Vagina (tissue), 2 donors: ENCODE results near the gene AKAP13. TPM values are rescaled to one million over a fixed set of nuclear protein-coding genes. Genes with fewer than 3 reads are reported as not detected.

ENCODE experiments used
- DNase-seq, 2 donors: peaks; one replicate each; pipeline ENCODE4 v3.0.0-alpha.2; 2017; ENCODE audit errors: extremely low spot score in 2 of 2
- H3K27ac ChIP-seq: fragments of 200-600 bp; sonication (generic); one replicate; pipeline ENCODE4 v1.5.1; 2019
- H3K27me3 ChIP-seq: fragments of 200-600 bp; sonication (generic); one replicate; pipeline ENCODE4 v1.5.1; 2019
- H3K36me3 ChIP-seq, 2 donors: fragments of 200-600 bp; sonication (generic); one replicate each; pipeline ENCODE4 v1.5.1; 2017 to 2019
- H3K4me1 ChIP-seq: fragments of 200-600 bp; sonication (generic); one replicate; pipeline ENCODE4 v1.5.1; 2019
- H3K4me3 ChIP-seq, 2 donors: fragments of 200-600 bp; sonication (generic); 1 replicate in 1 of 2; 2 replicates in 1 of 2; pipeline ENCODE4 v1.5.1; 2016 to 2019
- H3K9me3 ChIP-seq: fragments of 200-600 bp; sonication (generic); one replicate; pipeline ENCODE4 v1.5.1; 2019
- CTCF ChIP-seq, 3 experiments: fragments of 450-650 bp in 2 of 3; fragments of 200-600 bp in 1 of 3; sonication (generic) in 1 of 3; IDR thresholded peaks; one replicate each; pipeline ENCODE4 v1.5.1; 2017 to 2019; ENCODE audit warnings: antibody characterized with exemption in 3 of 3, mild to moderate bottlenecking in 2 of 3, moderate library complexity in 2 of 3
- POLR2A ChIP-seq, 2 donors: fragments of 450-650 bp; IDR thresholded peaks; one replicate each; pipeline ENCODE4 v1.6.1; 2017; ENCODE audit warnings: antibody characterized with exemption in 2 of 2, mild to moderate bottlenecking in 2 of 2, moderate library complexity in 2 of 2
- POLR2AphosphoS5 ChIP-seq, 2 donors: sonication (generic); formaldehyde crosslinking; IDR thresholded peaks; one replicate each; pipeline ENCODE4 v1.9.0; 2017; ENCODE audit warnings: antibody characterized with exemption in 2 of 2, mild to moderate bottlenecking in 2 of 2, low read depth in 1 of 2; ENCODE audit not compliant: insufficient read depth in 1 of 2
- intact Hi-C: fragments of 100-400 bp; cut with DNase I; formaldehyde crosslinking; loops from one replicate; pipeline ENCODE4 v1.15.1; 2023
- total RNA-seq: library from RNA; depleted of rRNA; stranded (reverse); fragments of >200 nt; gene quantifications from one replicate; pipeline ENCODE4 v1.2.3, GENCODE V29; 2016

The AKAP13 gene
- total RNA-seq, 1 donor from 2014 or later, result 177 TPM

GRCh38 chr15:85394554-85395333 lies 14.3 kb downstream of the AKAP13 start:
- Histone ChIP-seq H3K4me3 (no peak overlapping the region), H3K4me1 (peaks cover 63% of the 10 kb centered on the region), H3K27me3 (no peaks in the 10 kb centered on the region), H3K27ac (no peak overlapping the region), H3K9me3 (no peaks in the 10 kb centered on the region), H3K36me3 (no peaks in the 10 kb centered on the region)
- no peak for DNase-seq
- intact Hi-C loops, result no loop called here
- TF ChIP-seq POLR2AphosphoS5 (IDR thresholded peaks at IDR 0.05; ENCODE audit: insufficient read depth in 1 of 2, low read depth in 1 of 2), result no peak
- no peak for TF ChIP-seq POLR2A (IDR thresholded peaks at IDR 0.05)
- no peak for TF ChIP-seq CTCF (IDR thresholded peaks at IDR 0.05)

- H3K4me1 ChIP-seq, result peaks cover 70% of the 10 kb centered on the region
Observed at GRCh38 chr15:85396554-85396953, 16.2 kb downstream of the AKAP13 start.

GRCh38 chr15:85397151-85397550 lies 16.7 kb downstream of the AKAP13 start:
- Histone ChIP-seq H3K27ac (peak overlapping the region; percentile 16), H3K36me3 (no peaks in the 10 kb centered on the region), H3K4me1 (peaks cover 72% of the 10 kb centered on the region), H3K9me3 (no peaks in the 10 kb centered on the region), H3K4me3 (no peak overlapping the region), H3K27me3 (no peaks in the 10 kb centered on the region)
- no peak for DNase-seq
- intact Hi-C loops, result no loop called here
- no peak for TF ChIP-seq POLR2AphosphoS5 (IDR thresholded peaks at IDR 0.05; ENCODE audit: insufficient read depth in 1 of 2, low read depth in 1 of 2)
- no peak for TF ChIP-seq CTCF (IDR thresholded peaks at IDR 0.05)
- TF ChIP-seq POLR2A (IDR thresholded peaks at IDR 0.05), result no peak

More at GRCh38 chr15:85396554-85396953, 16.2 kb downstream of the AKAP13 start:
- H3K27me3 ChIP-seq, result no peaks in the 10 kb centered on the region
- no peaks in the 10 kb centered on the region for H3K36me3 ChIP-seq
- DNase-seq, result no peak
- H3K4me3 ChIP-seq, result no peak overlapping the region
- no peak for TF ChIP-seq POLR2AphosphoS5 (IDR thresholded peaks at IDR 0.05; ENCODE audit: insufficient read depth in 1 of 2, low read depth in 1 of 2)
- no peak for TF ChIP-seq POLR2A (IDR thresholded peaks at IDR 0.05)
- no peak for TF ChIP-seq CTCF (IDR thresholded peaks at IDR 0.05)
- H3K9me3 ChIP-seq, result no peaks in the 10 kb centered on the region
- intact Hi-C loops, result no loop called here
- no peak overlapping the region for H3K27ac ChIP-seq

GRCh38 chr15:85397926-85398325 lies 17.5 kb downstream of the AKAP13 start:
- Histone ChIP-seq H3K27ac (no peak overlapping the region), H3K27me3 (no peaks in the 10 kb centered on the region), H3K9me3 (no peaks in the 10 kb centered on the region), H3K36me3 (no peaks in the 10 kb centered on the region), H3K4me1 (peaks cover 78% of the 10 kb centered on the region), H3K4me3 (no peak overlapping the region)
- intact Hi-C loops, result no loop called here
- no peak for TF ChIP-seq POLR2AphosphoS5 (IDR thresholded peaks at IDR 0.05; ENCODE audit: insufficient read depth in 1 of 2, low read depth in 1 of 2)
- TF ChIP-seq CTCF (IDR thresholded peaks at IDR 0.05), result no peak
- TF ChIP-seq POLR2A (IDR thresholded peaks at IDR 0.05), result no peak
- DNase-seq, result no peak

GRCh38 chr15:85398822-85399221 lies 18.4 kb downstream of the AKAP13 start:
- peaks cover 82% of the 10 kb centered on the region for H3K4me1 ChIP-seq
- H3K36me3 ChIP-seq, result no peaks in the 10 kb centered on the region
- no peaks in the 10 kb centered on the region for H3K27me3 ChIP-seq
- DNase-seq, result no peak
- H3K27ac ChIP-seq, result no peak overlapping the region
- no peak for TF ChIP-seq POLR2AphosphoS5 (IDR thresholded peaks at IDR 0.05; ENCODE audit: insufficient read depth in 1 of 2, low read depth in 1 of 2)
- no peak for TF ChIP-seq POLR2A (IDR thresholded peaks at IDR 0.05)
- intact Hi-C loops, result no loop called here
- no peaks in the 10 kb centered on the region for H3K9me3 ChIP-seq
- H3K4me3 ChIP-seq, result no peak overlapping the region
